Stromal cell of bone marrow (primary cell): ENCODE results near the gene CECR2.

Experiments used
- DNase-seq: peaks from one replicate; pipeline ENCODE4 v3.0.0-alpha.2; 2012; ENCODE audit warnings: low read depth

CECR2 gene

DNA sequence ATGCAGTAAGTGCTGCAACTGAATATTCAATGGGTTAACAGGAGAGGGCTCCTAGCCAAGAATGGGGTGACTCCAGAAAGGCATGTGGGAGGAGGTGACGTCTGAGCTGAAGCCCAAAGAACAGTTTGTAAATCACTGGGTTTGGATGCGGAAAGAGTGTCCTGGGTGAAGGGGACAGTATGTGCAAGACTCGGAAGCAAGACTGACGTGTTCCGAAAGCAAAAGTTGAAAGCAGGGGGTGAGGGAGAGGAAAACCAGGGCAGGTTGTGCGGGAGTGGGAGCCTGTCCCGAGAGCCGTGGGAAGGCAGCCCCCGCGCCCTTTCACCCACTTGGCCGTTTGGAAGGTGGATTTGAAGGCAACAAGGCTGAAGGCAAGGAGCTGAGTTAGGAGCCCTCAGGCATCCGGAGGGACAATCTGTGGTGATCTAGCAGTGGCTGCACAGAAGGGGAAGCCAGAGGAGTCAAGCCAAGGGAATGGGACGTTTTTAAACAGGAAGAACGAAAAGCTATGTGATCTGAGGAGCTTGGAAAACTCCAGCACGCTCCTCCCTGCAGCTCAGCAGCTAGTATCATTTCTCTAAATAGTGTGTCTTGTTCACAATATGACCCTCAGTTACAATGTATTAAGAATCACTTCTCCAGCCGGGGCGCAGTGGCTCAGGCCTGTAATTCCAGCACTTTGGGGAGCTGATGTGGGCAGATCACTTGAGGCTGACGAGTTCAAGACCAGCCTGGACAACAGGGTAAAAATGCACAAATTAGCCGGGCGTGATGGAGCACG, 201.8 kb downstream of the CECR2 start:
- DNase-seq: peak; percentile 44

DNA sequence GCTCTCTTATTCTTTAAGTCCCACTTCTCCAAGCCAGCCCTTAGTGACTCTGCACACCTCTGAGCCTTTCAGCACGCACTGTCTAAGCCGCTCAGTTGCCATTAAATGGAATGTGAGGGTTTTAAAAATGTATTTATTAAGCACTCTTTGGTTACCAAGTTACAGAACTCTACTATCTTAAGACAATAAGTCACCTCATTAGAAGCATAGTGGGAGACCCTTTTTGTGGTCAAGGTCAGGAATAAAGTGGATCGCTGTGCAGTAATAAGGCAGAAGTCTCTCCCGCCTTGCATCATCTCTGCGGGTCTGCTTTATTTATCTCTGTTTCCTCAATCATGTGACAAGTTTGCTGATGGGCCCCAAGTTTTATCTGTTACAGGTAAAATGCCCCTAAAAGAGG, 205.9 kb downstream of the CECR2 start:
- DNase-seq: no peak

DNA sequence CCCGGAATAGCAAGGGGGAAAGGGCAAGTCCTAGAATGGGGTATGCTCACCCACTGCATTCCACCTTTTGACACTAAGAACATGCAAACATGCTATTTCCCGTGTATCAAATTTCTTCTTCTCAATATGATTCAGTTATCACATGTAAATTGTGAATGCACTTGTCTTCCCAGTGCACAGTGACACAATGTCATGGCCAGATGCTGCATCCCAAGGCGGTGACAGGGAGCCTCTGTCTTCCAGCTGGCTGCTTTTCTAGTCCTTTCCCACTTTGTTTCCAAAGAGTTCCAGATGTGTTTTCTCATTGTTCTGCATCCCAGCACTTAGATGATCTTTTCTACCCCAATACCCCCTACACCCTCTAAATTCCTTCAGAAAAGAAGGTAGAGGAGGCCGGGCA, 206.4 kb downstream of the CECR2 start:
- DNase-seq: no peak

DNA sequence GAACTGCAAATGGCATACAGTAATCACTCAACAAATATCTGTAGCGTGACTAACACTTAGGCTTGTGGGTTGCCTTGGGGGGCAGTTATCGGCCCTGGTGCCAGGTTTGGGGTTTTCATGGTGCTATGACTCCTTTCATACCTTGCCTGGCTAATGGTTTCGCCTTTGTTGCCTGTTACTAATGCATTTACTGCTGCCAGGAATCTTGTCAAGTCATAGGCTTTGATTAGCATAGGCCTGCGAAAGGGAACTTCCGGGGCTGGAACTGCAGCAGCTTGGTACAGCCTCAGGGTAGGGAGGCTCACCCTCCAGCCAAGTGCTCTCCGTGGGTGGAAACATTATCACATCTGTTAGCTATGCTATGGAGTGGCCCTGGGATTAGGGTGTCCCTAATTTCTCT, 207.2 kb downstream of the CECR2 start:
- no peak for DNase-seq

DNA sequence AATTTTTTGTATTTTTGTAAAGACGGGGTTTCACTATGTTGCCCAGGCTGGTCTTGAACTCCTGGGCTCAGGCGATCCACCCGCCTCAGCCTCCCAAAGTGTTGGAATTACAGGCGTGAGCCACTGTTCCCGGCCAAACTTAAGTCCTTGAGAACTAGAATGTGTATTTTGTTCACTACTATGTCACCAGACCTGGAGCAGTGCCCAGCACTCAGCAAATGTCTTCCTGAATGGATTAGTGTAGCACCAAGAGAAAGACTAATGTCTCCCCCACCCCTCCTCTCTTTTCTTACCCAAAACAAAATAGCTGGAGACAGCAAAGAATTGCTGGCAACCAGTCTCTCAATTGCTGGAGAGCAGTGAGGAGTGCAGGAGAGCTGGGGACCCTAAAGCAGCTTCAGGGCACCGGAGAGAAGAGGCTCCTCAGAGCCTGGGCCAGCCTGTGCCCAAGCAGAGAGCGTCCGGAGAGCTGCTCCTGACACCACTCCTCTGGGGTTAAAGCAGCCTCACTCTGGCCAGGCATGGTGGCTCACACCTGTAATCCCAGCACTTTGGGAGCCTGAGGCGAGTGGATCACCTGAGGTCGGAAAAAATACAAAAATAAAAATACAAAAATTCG, 209.0 kb downstream of the CECR2 start:
- no peak for DNase-seq

DNA sequence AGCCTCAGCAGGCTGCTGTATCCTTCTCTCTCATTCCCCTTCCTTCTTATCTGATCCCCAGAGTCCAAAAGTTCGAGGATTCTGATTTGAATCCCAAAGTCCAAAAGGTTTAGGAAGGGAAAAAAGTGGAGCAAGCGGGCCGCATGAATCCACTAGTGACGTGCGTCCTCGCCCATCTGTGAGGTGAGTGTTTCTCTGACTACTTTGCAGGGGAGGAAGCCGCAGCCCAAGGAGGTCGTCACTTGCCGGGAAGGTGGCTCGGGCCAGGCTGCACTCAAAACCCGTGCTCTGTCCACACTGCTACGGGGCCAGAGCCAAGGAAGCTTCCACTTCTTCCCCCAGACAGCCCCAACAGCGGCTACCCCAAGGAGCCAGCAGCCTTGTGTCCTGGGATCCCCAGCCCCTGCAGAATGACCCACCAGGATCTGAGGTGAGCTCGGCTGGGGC, 210.3 kb downstream of the CECR2 start:
- DNase-seq: no peak

DNA sequence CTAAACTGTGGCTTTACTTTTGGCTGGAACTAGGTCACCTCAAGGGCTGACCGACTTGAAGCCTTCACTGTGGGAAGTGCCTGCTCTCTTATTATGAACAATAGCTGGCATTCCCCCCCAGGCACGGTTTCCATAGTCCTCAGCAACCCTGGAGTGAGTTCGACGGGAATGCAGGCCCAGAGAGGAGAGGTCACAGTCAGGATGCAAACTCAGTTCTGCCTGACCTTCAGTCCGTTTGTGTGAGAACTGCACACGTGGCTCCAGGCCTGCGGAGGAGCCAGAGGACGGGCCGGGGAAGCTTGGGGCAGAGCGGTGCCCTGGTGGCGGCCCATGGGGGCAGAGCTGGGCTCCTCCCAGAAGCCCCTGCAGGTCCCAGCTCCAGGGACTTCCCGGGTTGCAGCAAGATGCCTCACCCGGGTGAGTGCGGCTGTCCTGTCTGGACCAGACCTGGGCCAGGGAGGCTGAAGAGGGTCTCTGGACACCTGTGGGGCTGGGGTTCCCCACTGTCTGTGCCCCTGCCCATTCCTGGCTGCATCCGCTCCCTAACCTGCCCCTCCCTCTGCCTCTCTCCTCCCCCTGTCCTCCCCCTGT, 211.3 kb downstream of the CECR2 start:
- DNase-seq: no peak

DNA sequence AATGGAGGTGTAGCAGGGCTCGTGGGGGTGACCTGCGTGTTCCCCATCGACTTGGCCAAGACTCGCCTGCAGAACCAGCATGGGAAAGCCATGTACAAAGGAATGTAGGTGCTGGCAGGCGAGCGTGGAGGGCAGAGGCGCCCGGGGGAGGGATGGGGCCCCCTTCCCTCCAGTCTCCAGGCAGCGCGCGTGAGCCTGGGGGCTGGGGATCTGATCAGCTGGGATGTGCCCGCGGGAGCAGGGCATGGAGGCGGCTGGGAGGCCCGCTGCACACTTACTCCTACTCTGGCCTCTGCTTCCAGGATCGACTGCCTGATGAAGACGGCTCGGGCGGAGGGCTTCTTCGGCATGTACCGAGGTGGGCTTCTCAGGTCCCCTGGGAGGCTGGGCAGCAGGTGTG, 211.8 kb downstream of the CECR2 start:
- no peak for DNase-seq

DNA sequence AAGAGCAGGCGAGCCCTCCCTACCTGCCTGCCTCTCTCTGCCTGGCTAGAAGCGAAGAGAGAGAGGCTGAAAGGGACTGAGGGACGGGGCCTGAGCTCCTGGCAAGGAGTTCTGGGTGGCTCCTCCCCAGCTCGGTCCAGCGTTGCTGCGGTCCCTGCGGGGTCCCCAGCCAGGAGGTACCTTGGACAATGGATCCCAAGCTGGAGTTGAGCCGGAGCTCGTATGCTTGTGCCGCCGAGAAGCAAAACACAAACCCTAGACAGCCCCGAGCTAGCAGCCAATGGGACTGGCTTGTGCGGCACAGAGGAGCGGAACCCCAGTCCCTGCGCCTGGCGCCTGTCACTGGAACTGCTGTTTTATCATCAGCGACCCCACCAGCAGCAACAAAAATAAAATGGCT, 212.4 kb downstream of the CECR2 start:
- no peak for DNase-seq

DNA sequence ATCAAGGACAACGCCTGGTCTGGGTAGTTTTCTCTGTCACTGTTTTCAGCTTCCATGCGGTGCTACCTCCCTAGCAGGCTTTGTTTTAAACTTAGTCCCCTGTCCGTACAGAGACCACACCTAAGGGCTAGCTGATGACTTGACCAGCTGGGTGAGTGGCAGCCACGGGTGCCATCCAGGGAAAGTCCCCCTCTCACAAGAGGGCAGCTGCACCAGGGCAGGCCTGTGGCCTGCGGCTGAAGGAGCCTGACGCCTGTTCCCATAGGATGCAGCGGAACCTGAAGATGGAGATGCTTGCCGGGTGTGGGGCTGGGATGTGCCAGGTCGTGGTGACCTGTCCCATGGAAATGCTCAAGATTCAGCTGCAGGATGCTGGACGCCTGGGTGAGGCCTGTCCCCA, 213.9 kb downstream of the CECR2 start:
- DNase-seq: no peak

DNA sequence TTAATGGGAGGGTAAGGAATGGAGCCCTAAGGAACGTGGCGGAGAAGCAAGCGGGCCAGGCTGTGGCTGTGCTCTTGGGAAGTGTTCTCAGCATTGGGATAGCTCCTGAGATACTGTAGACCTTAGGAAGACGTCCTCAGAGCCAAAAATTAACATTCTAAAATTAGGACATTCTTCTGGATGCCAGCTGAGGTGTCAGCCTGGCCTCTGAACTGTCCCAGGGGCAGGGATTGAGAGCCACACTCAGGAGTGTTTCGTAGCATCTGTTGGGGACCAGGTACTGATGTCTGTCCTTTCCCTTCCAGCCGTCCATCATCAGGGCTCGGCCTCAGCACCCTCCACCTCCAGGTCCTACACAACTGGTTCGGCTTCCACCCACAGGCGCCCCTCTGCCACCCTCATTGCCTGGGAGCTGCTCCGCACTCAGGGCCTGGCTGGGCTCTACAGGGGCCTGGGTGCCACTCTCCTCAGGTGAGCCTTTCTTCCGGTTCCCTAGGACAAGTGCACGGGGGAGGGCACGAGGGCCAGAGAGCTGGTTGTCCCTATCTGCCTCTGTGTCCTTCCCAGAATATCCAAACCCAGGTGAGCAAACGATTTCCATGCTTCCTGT, 217.7 kb downstream of the CECR2 start:
- no peak for DNase-seq

DNA sequence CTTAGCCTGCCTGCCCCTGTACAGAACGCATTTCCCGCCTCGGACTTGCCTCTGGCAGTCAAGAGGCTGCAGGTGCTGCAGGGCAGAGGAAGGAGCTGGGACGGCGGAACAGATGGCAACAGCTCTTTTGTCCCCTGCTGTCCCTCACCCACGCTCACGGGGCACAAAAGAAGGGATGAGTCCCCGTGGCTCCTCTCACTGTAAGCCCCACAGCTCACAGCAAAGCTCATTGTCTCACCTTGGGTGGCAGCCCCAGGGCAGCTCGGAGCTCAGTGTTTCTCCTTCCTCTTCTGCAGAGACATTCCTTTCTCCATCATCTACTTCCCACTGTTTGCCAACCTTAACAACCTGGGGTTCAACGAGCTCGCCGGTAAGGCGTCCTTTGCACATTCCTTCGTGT, 218.4 kb downstream of the CECR2 start:
- no peak for DNase-seq

DNA sequence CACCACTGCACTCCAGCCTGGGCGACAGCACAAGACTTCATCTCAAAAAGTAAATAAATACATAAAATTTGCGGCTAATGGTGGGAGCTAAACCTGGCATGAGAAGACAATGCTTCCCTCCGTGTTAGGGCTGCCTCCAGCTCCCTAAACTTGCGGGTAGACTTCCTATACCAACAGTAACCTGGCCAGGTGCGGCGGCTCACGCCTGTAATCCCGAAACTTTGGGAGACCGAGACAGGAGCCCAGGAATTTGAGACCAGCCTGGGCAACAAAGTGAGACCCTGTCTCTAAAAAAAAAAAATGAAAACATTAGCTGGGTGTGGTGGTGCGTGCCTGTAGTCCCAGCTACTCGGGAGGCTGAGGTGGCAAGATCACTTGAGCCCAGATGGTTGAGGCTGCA, 219.3 kb downstream of the CECR2 start:
- DNase-seq: no peak

DNA sequence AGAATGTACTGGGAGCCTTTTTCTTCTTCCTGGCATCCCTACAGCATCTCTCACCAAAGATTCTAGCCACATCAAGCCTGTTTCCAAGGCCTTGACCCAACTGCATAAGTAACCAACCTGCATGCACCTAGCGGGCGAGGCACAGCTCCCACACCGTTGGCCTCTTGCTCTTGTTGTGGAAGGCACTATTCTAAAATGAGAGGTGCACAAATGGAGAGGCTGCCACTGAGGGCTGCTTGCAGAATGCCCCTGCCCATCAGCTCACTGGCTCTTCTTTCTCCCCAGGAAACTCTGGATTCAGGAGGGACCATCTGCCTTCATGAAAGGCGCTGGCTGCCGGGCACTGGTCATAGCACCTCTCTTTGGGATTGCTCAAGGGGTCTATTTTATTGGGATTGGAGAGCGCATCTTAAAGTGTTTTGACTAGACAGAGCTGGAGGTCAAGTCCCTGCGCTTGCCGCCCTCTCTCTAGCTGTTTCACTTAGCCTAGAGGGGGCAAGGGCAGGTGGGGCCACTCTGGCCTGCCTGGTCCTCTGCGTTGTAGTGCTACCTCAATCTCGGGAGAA, 220.6 kb downstream of the CECR2 start:
- no peak for DNase-seq

DNA sequence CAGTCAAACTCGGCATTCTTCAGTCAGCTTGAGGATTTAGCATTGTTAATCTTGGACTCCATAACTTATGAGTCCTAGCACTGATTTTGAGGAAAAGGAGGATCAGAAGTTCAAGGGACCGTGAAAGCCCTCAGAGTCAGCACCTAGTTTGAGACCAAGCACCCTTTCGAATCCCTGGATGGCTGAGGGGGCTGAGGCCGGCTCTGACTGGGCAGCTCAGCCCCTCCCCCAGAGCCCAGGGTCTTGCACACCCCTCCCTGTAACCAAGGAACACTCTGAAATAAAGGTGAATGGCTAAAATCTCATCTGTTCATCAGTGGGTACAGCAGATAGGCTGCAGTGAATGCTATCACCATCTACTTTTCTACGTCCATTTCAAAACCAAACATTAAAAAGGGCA, 221.3 kb downstream of the CECR2 start:
- DNase-seq: no peak

DNA sequence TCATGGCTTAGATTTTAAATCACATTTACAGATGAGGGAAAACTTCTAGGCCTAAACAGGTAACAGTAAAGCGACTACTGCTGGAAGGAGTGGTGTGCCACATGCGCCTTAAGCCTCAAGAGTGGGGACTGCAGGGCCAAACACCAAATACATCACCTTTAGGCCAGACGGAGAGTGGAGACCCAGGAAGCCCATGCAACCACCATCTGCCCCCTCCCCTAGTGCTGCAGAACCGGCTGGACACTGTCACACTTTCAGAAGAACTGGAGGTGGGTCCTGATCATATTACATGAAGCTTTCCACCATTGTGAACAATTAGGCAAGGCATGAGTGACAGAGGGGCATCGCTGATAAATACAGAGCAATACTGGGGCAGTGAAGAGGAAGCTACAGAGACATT, 222.9 kb downstream of the CECR2 start:
- DNase-seq: no peak

DNA sequence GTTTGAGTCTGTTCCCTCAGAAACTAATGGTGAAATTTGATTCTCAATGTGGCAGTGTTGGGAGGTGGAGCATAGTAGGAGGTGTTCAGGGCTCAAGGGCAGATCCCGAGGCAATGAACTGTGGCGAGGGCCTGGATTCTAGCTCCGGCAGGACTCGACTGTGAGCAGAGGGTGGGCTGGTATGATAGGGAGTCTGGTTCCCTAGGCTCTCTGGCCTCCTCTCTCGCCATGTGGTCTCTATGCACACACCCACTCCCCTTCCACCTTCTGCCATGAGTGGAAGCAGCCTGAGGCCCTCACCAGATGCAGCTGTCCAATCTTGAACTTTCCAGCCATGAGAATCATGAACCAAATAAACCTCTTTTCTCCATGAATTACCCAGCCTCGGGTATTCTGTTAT, 227.0 kb downstream of the CECR2 start:
- no peak for DNase-seq

DNA sequence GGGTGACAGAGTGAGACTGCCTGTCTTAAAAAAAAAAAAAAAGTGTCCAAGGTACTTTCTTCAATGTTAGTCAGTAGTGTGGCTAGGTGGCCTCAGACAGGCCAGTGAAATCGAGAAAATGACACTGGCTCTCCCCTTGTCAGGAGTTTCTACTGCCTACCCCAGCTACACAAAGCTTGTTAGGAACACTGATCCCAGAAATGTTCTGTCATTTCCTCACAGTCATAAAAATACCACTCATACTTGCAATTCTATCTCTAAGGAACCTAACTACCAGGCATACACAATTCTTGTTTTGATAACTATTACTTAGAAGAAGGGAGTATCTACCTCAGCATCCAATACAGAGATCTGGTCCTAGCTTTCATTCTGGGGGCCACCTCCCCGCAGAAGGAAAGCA, 228.0 kb downstream of the CECR2 start:
- no peak for DNase-seq

DNA sequence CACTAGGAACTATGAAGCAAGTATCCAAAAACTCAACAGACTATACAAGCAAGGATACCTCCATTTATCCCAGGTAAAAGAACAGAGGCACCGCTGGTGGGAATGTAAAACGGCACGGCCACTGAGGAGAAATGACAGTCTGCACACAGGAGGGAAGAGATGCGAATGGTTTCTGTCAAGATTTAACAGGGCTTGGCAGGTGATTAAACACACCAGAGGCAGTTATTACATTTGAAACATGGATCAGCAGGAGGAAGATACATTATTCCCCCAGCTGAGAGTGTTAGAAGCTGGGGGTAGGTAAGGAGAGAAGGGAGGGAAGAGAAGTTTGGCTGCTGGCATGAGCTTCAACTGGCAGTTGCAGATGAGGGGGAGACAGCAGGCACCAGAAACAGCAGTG, 229.1 kb downstream of the CECR2 start:
- DNase-seq: no peak

DNA sequence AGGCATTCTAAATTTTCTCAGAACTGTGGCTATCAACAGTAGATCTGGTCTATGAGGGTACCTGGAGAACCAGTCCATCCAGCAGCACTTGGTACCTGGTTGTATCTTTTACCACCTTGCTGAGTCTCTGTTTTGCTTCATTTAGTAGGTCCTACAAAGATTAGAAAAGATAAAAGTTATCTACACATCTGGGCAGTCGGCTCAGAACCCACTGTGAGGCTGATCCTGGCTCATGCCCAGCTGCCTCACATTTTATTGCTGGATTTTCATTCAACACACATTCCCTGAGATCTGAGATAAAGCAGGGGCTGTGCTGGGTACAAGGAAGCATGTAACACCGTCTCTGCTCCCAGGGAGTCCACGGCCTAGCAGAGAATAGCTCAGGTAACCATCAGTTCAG, 231.8 kb downstream of the CECR2 start:
- no peak for DNase-seq

DNA sequence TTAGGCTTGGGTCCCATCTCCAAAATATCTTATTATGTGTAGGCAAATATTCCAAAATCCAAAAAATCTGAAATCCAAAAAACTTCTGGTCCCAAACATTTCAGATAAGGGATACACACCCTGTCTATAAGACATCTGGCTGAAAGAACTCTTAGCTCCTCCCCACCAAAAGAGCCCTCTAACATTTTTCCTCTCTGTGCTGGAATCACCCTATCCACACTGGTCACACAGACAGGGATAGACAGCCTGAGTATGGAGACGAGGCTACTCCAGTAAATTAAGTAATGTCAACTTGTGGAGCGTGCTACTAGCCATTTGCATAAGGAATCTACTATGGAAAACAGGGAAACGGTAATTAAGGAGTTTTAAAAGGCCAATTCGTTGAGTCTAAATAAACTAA, 234.4 kb downstream of the CECR2 start:
- DNase-seq: no peak

DNA sequence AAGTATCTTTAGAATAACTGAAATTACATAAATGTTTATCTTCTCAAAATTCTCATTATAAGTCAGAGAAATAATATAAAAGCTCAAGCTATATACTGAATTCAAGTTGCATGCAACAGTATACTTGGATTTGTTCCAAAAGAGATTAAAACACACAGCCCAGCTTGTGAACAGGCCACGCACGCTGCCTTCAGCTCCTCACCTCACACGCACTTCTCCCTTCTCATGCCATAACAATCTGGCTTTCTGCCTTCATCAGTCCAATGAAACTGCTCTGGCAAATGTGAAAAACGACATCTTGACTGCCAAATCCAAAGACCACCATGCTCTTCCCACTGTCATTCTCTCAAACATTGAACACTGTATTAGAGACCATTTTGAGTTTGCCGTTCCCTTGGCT, 237.2 kb downstream of the CECR2 start:
- DNase-seq: no peak
